HCT116 (cell line): Measurements from ENCODE around the gene CD164L2. TPM values are rescaled to one million over a fixed set of nuclear protein-coding genes. Genes with fewer than 3 reads are reported as not detected.

Source experiments
- ATAC-seq: fragments of 200-7000 bp; cut with Tn5 transposase; 2 replicates; pipeline ENCODE4 v1.9.1; 2020; ENCODE audit warnings: mild to moderate bottlenecking, moderate library complexity
- BruUV-seq: library from RNA; stranded (reverse); fragments of 400-500 nt; replicated peaks from 2 replicates; lab custom pipeline; 2021; lab: Mats Ljungman, UMichigan
- CTCF ChIA-PET: fragments of 300-600 bp; sonication (Branson Sonifier 250); formaldehyde crosslinking; loops from one replicate; lab custom pipeline; 2021; ENCODE audit warnings: antibody characterized with exemption; lab: Charles Lee
- POLR2A ChIA-PET: fragments of 300-600, 350-600 bp; sonication (Branson Sonifier 250); formaldehyde crosslinking; loops from one replicate; lab custom pipeline; 2021; ENCODE audit warnings: antibody characterized with exemption; lab: Charles Lee
- RAD21 ChIA-PET, 2 experiments: fragments of 300-600 bp; sonication (Branson Sonifier 250); formaldehyde crosslinking; loops; one replicate each; lab custom pipeline; 2023; ENCODE audit warnings: low total read pairs in 2 of 2; ENCODE audit not compliant: uncharacterized antibody in 2 of 2, unreplicated experiment in 2 of 2, low non-redundant PET in 1 of 2; lab: Charles Lee
- DNase-seq: peaks from one replicate; pipeline ENCODE4 v3.0.0-alpha.2; 2010; ENCODE audit warnings: low read depth, low spot score
- H2AFZ ChIP-seq: fragments of 200-600 bp; shearing (Covaris generic), sonication (generic); 2 replicates; pipeline ENCODE4 v1.6.1; 2017; ENCODE audit warnings: low read depth, mixed run types, mixed read lengths, antibody characterized with exemption, low read length; ENCODE audit not compliant: poor library complexity, severe bottlenecking
- H3K27ac ChIP-seq: 2 replicates; pipeline ENCODE4 v1.5.1; 2012; ENCODE audit warnings: low read depth, low read length
- H3K27me3 ChIP-seq: fragments of 200-600 bp; sonication (generic); 2 replicates; pipeline ENCODE4 v1.6.1; 2016; ENCODE audit warnings: mixed run types, low read length, mixed read lengths; ENCODE audit not compliant: insufficient read depth
- H3K36me3 ChIP-seq, 2 experiments: fragments of 200-500 bp in 1 of 2; fragments of 200-600 bp in 1 of 2; sonication (Bioruptor generic) in 1 of 2; sonication (generic) in 1 of 2; 2 replicates each; pipeline versions ENCODE4 v1.5.1 to v1.6.1; 2014 to 2016; ENCODE audit warnings: low read length in 2 of 2, inconsistent platforms in 1 of 2, mixed read lengths in 1 of 2, mixed run types in 1 of 2; ENCODE audit not compliant: insufficient read depth in 2 of 2, control insufficient read depth in 1 of 2
- H3K4me1 ChIP-seq, 2 experiments: fragments of 200-600 bp in 1 of 2; sonication (generic) in 1 of 2; 2 replicates each; pipeline versions ENCODE4 v1.5.1 to v1.6.1; 2012 to 2017; ENCODE audit warnings: low read length in 2 of 2, inconsistent platforms in 1 of 2, mild to moderate bottlenecking in 1 of 2, mixed read lengths in 1 of 2, mixed run types in 1 of 2, moderate library complexity in 1 of 2; ENCODE audit not compliant: insufficient read depth in 2 of 2, control insufficient read depth in 1 of 2
- H3K4me2 ChIP-seq: fragments of 200-600 bp; sonication (generic); 2 replicates; pipeline ENCODE4 v1.6.1; 2017; ENCODE audit warnings: mixed run types, low read length, mixed read lengths
- H3K4me3 ChIP-seq, 2 experiments: fragments of 200-600 bp in 1 of 2; sonication (generic) in 1 of 2; replicated peaks in 1 of 2; 2 replicates each; pipeline ENCODE4 v1.5.1; 2011 to 2016; ENCODE audit warnings: low read length in 2 of 2, control low read depth in 1 of 2, low read depth in 1 of 2, mild to moderate bottlenecking in 1 of 2, mixed read lengths in 1 of 2, mixed run types in 1 of 2
- H3K79me2 ChIP-seq: fragments of 200-600 bp; sonication (generic); 2 replicates; pipeline ENCODE4 v1.6.1; 2017; ENCODE audit warnings: mild to moderate bottlenecking, mixed run types, low read length, moderate library complexity, mixed read lengths; ENCODE audit not compliant: insufficient read depth
- H3K9ac ChIP-seq: fragments of 200-600 bp; sonication (generic); 2 replicates; pipeline ENCODE4 v1.6.1; 2016; ENCODE audit warnings: low read length, mixed read lengths
- H3K9me2 ChIP-seq: fragments of 200-600 bp; sonication (generic), shearing (Covaris generic); 2 replicates; pipeline ENCODE4 v1.6.1; 2017; ENCODE audit warnings: mixed run types, mild to moderate bottlenecking, moderate library complexity; ENCODE audit not compliant: insufficient read depth
- H3K9me3 ChIP-seq, 2 experiments: fragments of 200-500 bp in 1 of 2; fragments of 200-600 bp in 1 of 2; sonication (Bioruptor generic) in 1 of 2; sonication (generic) in 1 of 2; 2 replicates each; pipeline ENCODE4 v1.6.1; 2014 to 2017; ENCODE audit warnings: low read length in 2 of 2, mixed read lengths in 2 of 2, inconsistent platforms in 1 of 2, low read depth in 1 of 2, mild to moderate bottlenecking in 1 of 2, mixed run types in 1 of 2, moderate library complexity in 1 of 2; ENCODE audit not compliant: control insufficient read depth in 1 of 2, insufficient read depth in 1 of 2
- H4K20me1 ChIP-seq: fragments of 200-600 bp; sonication (generic), shearing (Covaris generic); 2 replicates; pipeline ENCODE4 v1.6.1; 2017; ENCODE audit warnings: mixed run types, mild to moderate bottlenecking, moderate library complexity; ENCODE audit not compliant: insufficient read depth
- ATF3 ChIP-seq: IDR thresholded peaks from 2 replicates; pipeline ENCODE4 v1.6.1; 2012
- EGR1 ChIP-seq: IDR thresholded peaks from 2 replicates; pipeline ENCODE4 v1.6.1; 2012; ENCODE audit warnings: low read depth
- ELF1 ChIP-seq: IDR thresholded peaks from 2 replicates; pipeline ENCODE4 v1.6.1; 2012; ENCODE audit warnings: low read depth, borderline replicate concordance
- EZH2 ChIP-seq: fragments of 200-600 bp; sonication (generic); IDR thresholded peaks from 2 replicates; pipeline ENCODE4 v1.6.1; 2017; ENCODE audit warnings: antibody characterized with exemption, mixed run types
- EZH2phosphoT487 ChIP-seq: fragments of 200-600 bp; IDR thresholded peaks from 2 replicates; pipeline ENCODE4 v1.6.1; 2018; ENCODE audit warnings: antibody characterized with exemption, borderline replicate concordance
- POLR2A ChIP-seq: IDR thresholded peaks from 2 replicates; pipeline ENCODE4 v1.7.0; 2011; ENCODE audit warnings: borderline replicate concordance; ENCODE audit not compliant: insufficient read depth, insufficient read length; ENCODE audit errors: extremely low read depth
- POLR2AphosphoS5 ChIP-seq: IDR thresholded peaks from 2 replicates; pipeline ENCODE4 v1.6.1; 2011; ENCODE audit warnings: mild to moderate bottlenecking, low read depth, low read length, moderate library complexity
- RAD21 ChIP-seq: IDR thresholded peaks from 2 replicates; pipeline ENCODE4 v1.6.1; 2012; ENCODE audit warnings: low read depth, mild to moderate bottlenecking
- REST ChIP-seq: IDR thresholded peaks from 2 replicates; pipeline ENCODE4 v1.6.1; 2012; ENCODE audit warnings: low read depth
- SP1 ChIP-seq: IDR thresholded peaks from 2 replicates; pipeline ENCODE4 v1.6.1; 2012; ENCODE audit warnings: low read depth
- SRF ChIP-seq: IDR thresholded peaks from 2 replicates; pipeline ENCODE4 v1.6.1; 2012; ENCODE audit warnings: low read depth
- TCF7L2 ChIP-seq: IDR thresholded peaks from 2 replicates; pipeline ENCODE4 v1.7.0; 2011; ENCODE audit warnings: borderline replicate concordance, inconsistent platforms; ENCODE audit not compliant: insufficient read depth, insufficient read length; ENCODE audit errors: extremely low read depth
- YY1 ChIP-seq: IDR thresholded peaks from 2 replicates; pipeline ENCODE4 v1.6.1; 2011; ENCODE audit warnings: low read length, low read depth, moderate library complexity, mild to moderate bottlenecking; ENCODE audit not compliant: insufficient replicate concordance; ENCODE audit errors: extremely low read depth
- ZBTB33 ChIP-seq: IDR thresholded peaks from 2 replicates; pipeline ENCODE4 v1.6.1; 2011; ENCODE audit warnings: mild to moderate bottlenecking, low read length, moderate library complexity; ENCODE audit not compliant: insufficient replicate concordance; ENCODE audit errors: extremely low read depth
- ZNF274 ChIP-seq: fragments of 200-500 bp; sonication (Bioruptor generic); IDR thresholded peaks from 2 replicates; pipeline ENCODE4 v1.6.1; 2014; ENCODE audit warnings: mild to moderate bottlenecking, low read depth, low read length, inconsistent platforms
- intact Hi-C: fragments of 100-400 bp; cut with micrococcal nuclease; formaldehyde crosslinking; loops from 2 replicates; pipeline ENCODE4 v1.10.0; 2022
- total RNA-seq: library from RNA; stranded (reverse); gene quantifications from one replicate; pipeline ENCODE4 v1.2.1, GENCODE V29; 2021; ENCODE audit not compliant: unreplicated experiment

Gene CD164L2
- total RNA-seq, 1 experiment from 2014 or later = 11.6 TPM

GRCh38 chr1:27367160-27367650 lies 15.9 kb downstream of the CD164L2 start:
- Histone ChIP-seq H2AFZ (peak overlapping the region; percentile 70), H3K9ac (peak overlapping the region; percentile 78), H3K36me3 (peaks cover 0 to 4% of the 10 kb centered on the region in 2 experiments; a peak in 1 of 4 replicates), H3K27me3 (no peaks in the 10 kb centered on the region), H3K4me1 (peaks cover 12 to 32% of the 10 kb centered on the region in 2 experiments), H3K79me2 (peaks cover 3% of the 10 kb centered on the region; the same call in 1 of the 2 replicates), H3K27ac (peak overlapping the region; percentile 100), H3K4me2 (peak overlapping the region; percentile 95), H3K4me3 (peak overlapping the region; percentile 67 to 69), H4K20me1 (no peaks in the 10 kb centered on the region), H3K9me2 (no peaks in the 10 kb centered on the region), H3K9me3 (no peaks in the 10 kb centered on the region)
- ChIA-PET CTCF (interaction anchor here (1.3 to 3.3 kb wide), 11 partner anchors 9 to 323 kb away, joined by 3 to 28 read pairs (median 7); partner anchors contain the start of genes CD164L2, GPR3 and SYTL1), POLR2A (interaction anchor here (1.0 to 2.6 kb wide), 6 partner anchors 11 to 25 kb away, joined by 3 to 26 read pairs (median 6); partner anchors contain the start of genes CD164L2 and GPR3), RAD21 (interaction anchor here in 1 of 2 experiments (0.5 kb wide), 1 partner anchor 407 kb away, joined by 3 read pairs; the partner anchor contains the start of gene KDF1)
- DNase-seq = no peak
- peak; percentile 2; the same call in 1 of the 2 replicates for ATAC-seq
- no TSS peak for BruUV-seq
- TF ChIP-seq POLR2AphosphoS5 (no peak), SP1 (no peak), EGR1 (no peak), REST (no peak), ZBTB33 (no peak), TCF7L2 (no peak), RAD21 (no peak), YY1 (no peak), ATF3 (no peak), EZH2 (no peak), POLR2A (no peak), SRF (no peak), ZNF274 (no peak), ELF1 (no peak), EZH2phosphoT487 (no peak)
- intact Hi-C loops = no loop called here
